Neural cell (in vitro differentiated cells): ENCODE results near the gene SLC12A7.

Source experiments
- CTCF ChIP-seq: fragments of 450-650 bp; IDR thresholded peaks from 2 replicates; pipeline ENCODE4 v1.5.1; 2014; ENCODE audit warnings: antibody characterized with exemption, mild to moderate bottlenecking, moderate library complexity; ENCODE audit not compliant: poor library complexity, severe bottlenecking
- POLR2AphosphoS5 ChIP-seq: IDR thresholded peaks from 2 replicates; pipeline ENCODE4 v1.6.1; 2012
- TAF1 ChIP-seq: IDR thresholded peaks from 2 replicates; pipeline ENCODE4 v1.6.1; 2012; ENCODE audit warnings: low read depth

GRCh38 chr5:1037123-1037670 lies 74.7 kb downstream of the SLC12A7 start:
- TF ChIP-seq CTCF (no peak), TAF1 (no peak), POLR2AphosphoS5 (no peak)
